ENCODE measurements around the gene HOXD8.
A peak's percentile ranks its signal among the peaks of the same experiment; 100 is the strongest.

DNA sequence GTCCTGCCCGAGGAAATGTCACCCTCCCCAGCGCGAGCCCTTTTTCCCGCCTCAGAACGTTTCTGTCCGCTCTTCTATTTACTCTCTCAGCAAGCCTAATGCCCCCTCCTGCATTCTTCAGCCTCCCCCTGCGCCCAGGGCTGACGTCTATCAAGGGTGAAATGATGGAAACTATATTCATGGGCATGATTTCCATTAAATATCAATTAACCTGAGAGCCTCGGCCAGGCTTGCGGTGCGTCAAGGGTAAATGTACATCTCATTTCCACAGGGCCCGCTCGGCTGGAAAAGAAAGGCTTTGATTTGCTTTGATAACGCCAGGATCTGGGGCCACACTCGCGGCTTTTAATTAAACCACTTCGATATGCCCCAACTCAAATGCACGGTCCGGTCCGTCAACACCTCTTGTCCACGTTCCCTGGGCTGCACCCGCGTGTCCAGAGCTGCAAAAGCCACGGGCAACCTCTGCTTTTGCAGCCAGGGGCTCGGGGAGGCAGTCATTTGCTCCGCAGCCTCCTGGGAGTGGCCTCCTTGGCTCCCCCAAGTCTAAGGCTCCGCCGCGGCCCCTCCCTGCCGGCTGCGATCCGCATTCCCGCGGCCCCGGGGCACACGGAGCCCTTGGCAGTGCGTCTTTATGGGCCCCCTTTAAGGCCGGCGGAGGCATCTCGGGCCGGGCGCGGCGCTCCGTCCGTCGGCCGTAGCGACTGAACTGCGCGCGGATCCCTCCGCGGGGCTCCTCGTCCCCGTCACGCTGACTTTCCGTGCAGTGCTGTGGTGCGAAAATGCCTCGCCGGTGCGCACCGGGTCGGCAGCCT, at the start of gene HOXD8:
- peak; percentile 95 for TF ChIP-seq EZH2 (IDR thresholded peaks at IDR 0.05)
- TF ChIP-seq, protein P1, sequence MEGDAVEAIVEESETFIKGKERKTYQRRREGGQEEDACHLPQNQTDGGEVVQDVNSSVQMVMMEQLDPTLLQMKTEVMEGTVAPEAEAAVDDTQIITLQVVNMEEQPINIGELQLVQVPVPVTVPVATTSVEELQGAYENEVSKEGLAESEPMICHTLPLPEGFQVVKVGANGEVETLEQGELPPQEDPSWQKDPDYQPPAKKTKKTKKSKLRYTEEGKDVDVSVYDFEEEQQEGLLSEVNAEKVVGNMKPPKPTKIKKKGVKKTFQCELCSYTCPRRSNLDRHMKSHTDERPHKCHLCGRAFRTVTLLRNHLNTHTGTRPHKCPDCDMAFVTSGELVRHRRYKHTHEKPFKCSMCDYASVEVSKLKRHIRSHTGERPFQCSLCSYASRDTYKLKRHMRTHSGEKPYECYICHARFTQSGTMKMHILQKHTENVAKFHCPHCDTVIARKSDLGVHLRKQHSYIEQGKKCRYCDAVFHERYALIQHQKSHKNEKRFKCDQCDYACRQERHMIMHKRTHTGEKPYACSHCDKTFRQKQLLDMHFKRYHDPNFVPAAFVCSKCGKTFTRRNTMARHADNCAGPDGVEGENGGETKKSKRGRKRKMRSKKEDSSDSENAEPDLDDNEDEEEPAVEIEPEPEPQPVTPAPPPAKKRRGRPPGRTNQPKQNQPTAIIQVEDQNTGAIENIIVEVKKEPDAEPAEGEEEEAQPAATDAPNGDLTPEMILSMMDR (IDR thresholded peaks at IDR 0.05) = no peak

Measured in neural progenitor cell (in vitro differentiated cells).